ENCODE measurements around the gene XRCC6. TPM values are rescaled to one million over a fixed set of nuclear protein-coding genes. Genes with fewer than 3 reads are reported as not detected.

XRCC6 gene
- total and polyA plus RNA-seq, 2 of the 13 experiments (the other 11 are each of a cell fraction or from before 2014, with no cell fraction given): 124 to 625 TPM

- TF ChIP-seq, protein P1, sequence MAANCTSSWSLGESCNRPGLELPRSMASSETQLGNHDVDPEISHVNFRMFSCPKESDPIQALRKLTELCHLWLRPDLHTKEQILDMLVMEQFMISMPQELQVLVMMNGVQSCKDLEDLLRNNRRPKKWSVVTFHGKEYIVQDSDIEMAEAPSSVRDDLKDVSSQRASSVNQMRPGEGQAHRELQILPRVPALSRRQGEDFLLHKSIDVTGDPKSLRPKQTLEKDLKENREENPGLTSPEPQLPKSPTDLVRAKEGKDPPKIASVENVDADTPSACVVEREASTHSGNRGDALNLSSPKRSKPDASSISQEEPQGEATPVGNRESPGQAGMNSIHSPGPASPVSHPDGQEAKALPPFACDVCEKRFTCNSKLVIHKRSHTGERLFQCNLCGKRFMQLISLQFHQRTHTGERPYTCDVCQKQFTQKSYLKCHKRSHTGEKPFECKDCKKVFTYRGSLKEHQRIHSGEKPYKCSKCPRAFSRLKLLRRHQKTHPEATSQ (CRISPR knock-in tag; IDR thresholded peaks at IDR 0.05; ENCODE audit: borderline replicate concordance): no peak
- no peak for TF ChIP-seq NFATC3 (CRISPR knock-in tag; IDR thresholded peaks at IDR 0.05)
- TF ChIP-seq NCOA2 (CRISPR knock-in tag; IDR thresholded peaks at IDR 0.05): no peak
- TF ChIP-seq NR2F1 (CRISPR knock-in tag; IDR thresholded peaks at IDR 0.05): 0 out of 4 replicates have a peak, but pooled peaks of 1 of the 2 experiments have one; percentile 11
- TF ChIP-seq SP2 (CRISPR knock-in tag; IDR thresholded peaks at IDR 0.05): no peak
- peak; percentile 79; the same call in 1 of the 2 replicates for TF ChIP-seq ZFP36L1 (CRISPR knock-in tag; IDR thresholded peaks at IDR 0.05)
- TF ChIP-seq RELA (CRISPR knock-in tag; IDR thresholded peaks at IDR 0.05): no peak
- no peak for TF ChIP-seq ZNF34 (CRISPR knock-in tag; IDR thresholded peaks at IDR 0.05; ENCODE audit: borderline replicate concordance)
- TF ChIP-seq, protein P2, sequence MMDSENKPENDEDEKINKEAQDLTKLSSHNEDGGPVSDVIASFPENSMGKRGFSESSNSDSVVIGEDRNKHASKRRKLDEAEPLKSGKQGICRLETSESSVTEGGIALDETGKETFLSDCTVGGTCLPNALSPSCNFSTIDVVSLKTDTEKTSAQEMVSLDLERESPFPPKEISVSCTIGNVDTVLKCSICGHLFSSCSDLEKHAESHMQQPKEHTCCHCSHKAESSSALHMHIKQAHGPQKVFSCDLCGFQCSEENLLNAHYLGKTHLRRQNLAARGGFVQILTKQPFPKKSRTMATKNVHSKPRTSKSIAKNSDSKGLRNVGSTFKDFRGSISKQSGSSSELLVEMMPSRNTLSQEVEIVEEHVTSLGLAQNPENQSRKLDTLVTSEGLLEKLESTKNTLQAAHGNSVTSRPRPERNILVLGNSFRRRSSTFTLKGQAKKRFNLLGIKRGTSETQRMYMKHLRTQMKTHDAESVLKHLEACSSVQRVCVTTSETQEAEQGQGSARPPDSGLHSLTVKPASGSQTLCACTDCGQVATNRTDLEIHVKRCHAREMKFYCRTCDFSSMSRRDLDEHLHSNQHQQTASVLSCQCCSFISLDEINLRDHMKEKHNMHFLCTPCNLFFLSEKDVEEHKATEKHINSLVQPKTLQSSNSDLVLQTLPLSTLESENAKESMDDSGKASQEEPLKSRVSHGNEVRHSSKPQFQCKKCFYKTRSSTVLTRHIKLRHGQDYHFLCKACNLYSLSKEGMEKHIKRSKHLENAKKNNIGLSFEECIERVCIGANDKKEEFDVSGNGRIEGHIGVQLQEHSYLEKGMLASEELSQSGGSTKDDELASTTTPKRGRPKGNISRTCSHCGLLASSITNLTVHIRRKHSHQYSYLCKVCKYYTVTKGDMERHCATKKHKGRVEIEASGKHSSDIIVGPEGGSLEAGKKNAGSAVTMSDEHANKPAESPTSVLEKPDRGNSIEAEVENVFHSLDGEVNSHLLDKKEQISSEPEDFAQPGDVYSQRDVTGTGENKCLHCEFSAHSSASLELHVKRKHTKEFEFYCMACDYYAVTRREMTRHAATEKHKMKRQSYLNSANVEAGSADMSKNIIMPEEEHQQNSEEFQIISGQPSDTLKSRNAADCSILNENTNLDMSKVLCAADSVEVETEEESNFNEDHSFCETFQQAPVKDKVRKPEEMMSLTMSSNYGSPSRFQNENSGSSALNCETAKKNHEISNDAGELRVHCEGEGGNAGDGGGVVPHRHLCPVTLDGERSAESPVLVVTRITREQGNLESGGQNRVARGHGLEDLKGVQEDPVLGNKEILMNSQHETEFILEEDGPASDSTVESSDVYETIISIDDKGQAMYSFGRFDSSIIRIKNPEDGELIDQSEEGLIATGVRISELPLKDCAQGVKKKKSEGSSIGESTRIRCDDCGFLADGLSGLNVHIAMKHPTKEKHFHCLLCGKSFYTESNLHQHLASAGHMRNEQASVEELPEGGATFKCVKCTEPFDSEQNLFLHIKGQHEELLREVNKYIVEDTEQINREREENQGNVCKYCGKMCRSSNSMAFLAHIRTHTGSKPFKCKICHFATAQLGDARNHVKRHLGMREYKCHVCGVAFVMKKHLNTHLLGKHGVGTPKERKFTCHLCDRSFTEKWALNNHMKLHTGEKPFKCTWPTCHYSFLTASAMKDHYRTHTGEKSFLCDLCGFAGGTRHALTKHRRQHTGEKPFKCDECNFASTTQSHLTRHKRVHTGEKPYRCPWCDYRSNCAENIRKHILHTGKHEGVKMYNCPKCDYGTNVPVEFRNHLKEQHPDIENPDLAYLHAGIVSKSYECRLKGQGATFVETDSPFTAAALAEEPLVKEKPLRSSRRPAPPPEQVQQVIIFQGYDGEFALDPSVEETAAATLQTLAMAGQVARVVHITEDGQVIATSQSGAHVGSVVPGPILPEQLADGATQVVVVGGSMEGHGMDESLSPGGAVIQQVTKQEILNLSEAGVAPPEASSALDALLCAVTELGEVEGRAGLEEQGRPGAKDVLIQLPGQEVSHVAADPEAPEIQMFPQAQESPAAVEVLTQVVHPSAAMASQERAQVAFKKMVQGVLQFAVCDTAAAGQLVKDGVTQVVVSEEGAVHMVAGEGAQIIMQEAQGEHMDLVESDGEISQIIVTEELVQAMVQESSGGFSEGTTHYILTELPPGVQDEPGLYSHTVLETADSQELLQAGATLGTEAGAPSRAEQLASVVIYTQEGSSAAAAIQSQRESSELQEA (CRISPR knock-in tag; IDR thresholded peaks at IDR 0.05; ENCODE audit: not compliant biosample characterization): no peak
- TF ChIP-seq SRY (CRISPR knock-in tag; IDR thresholded peaks at IDR 0.05): no peak
- no peak for TF ChIP-seq ZFP90 (CRISPR knock-in tag; IDR thresholded peaks at IDR 0.05; ENCODE audit: borderline replicate concordance)
- no peak for TF ChIP-seq ZFP1 (CRISPR knock-in tag; IDR thresholded peaks at IDR 0.05)
- TF ChIP-seq, protein P3, sequence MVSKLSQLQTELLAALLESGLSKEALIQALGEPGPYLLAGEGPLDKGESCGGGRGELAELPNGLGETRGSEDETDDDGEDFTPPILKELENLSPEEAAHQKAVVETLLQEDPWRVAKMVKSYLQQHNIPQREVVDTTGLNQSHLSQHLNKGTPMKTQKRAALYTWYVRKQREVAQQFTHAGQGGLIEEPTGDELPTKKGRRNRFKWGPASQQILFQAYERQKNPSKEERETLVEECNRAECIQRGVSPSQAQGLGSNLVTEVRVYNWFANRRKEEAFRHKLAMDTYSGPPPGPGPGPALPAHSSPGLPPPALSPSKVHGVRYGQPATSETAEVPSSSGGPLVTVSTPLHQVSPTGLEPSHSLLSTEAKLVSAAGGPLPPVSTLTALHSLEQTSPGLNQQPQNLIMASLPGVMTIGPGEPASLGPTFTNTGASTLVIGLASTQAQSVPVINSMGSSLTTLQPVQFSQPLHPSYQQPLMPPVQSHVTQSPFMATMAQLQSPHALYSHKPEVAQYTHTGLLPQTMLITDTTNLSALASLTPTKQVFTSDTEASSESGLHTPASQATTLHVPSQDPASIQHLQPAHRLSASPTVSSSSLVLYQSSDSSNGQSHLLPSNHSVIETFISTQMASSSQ (IDR thresholded peaks at IDR 0.05; ENCODE audit: low read depth): no peak
- TF ChIP-seq, protein P3 (CRISPR knock-in tag; IDR thresholded peaks at IDR 0.05; ENCODE audit: borderline replicate concordance): peak; percentile 53; the same call in 1 of the 2 replicates
- peak; percentile 90 for TF ChIP-seq POLR2AphosphoS5 (IDR thresholded peaks at IDR 0.05; ENCODE audit: low read depth, low read length)
- no peak for TF ChIP-seq SRSF4 (IDR thresholded peaks at IDR 0.05; ENCODE audit: low read depth, low read length, poor library complexity, severe bottlenecking)
- 0 out of 2 replicates have a peak, but pooled peaks have one; percentile 4 for TF ChIP-seq ONECUT2 (CRISPR knock-in tag; IDR thresholded peaks at IDR 0.05)
These were observed 451 bp upstream of the XRCC6 start, which contains the start of gene DESI1 (continued) for GRCh38 chr22:41620589-41621098.
